BE2C (cell line): Measurements from ENCODE around the gene GOLGA3.
"Not testable (repeated sequence)": the region's sequence is repeated elsewhere in the genome, so short reads cannot be mapped to it uniquely, and the experiment has no call there.

Experiments used
- DNase-seq: peaks from one replicate; pipeline ENCODE4 v3.0.0-alpha.2; 2020
- H3K27me3 ChIP-seq: fragments of 250-450 bp; sonication (Bioruptor Pico); 2 replicates; pipeline ENCODE4 v1.5.1; 2020; ENCODE audit warnings: mild to moderate bottlenecking
- H3K36me3 ChIP-seq: fragments of 250-450 bp; sonication (Bioruptor Pico); 2 replicates; pipeline ENCODE4 v1.5.1; 2020; ENCODE audit warnings: mild to moderate bottlenecking
- H3K4me1 ChIP-seq: fragments of 250-450 bp; sonication (Bioruptor Pico); 2 replicates; pipeline ENCODE4 v1.5.1; 2020
- H3K4me3 ChIP-seq: 2 replicates; pipeline ENCODE4 v1.5.1; 2011; ENCODE audit warnings: low read depth, low read length
- H3K9me3 ChIP-seq: fragments of 250-450 bp; sonication (Bioruptor Pico); 2 replicates; pipeline ENCODE4 v1.5.1; 2020
- CTCF ChIP-seq: IDR thresholded peaks from 2 replicates; pipeline ENCODE4 v1.5.1; 2012; ENCODE audit warnings: mild to moderate bottlenecking, low read depth, low read length

GOLGA3 gene

GRCh38 chr12:132839558-132840235 is 11.0 kb upstream of the GOLGA3 start:
- TF ChIP-seq CTCF = no peak
- no peaks in the 10 kb centered on the region for H3K27me3 ChIP-seq
- H3K4me1 ChIP-seq = no peaks in the 10 kb centered on the region
- no peaks in the 10 kb centered on the region for H3K9me3 ChIP-seq
- H3K4me3 ChIP-seq = no peak overlapping the region
- H3K36me3 ChIP-seq = peaks cover 16% of the 10 kb centered on the region
- DNase-seq = no peak

- Histone ChIP-seq H3K9me3 (no peaks in the 10 kb centered on the region), H3K36me3 (peaks cover 14% of the 10 kb centered on the region), H3K27me3 (no peaks in the 10 kb centered on the region), H3K4me1 (no peaks in the 10 kb centered on the region), H3K4me3 (no peak overlapping the region)
- TF ChIP-seq CTCF = no peak
- DNase-seq = no peak
Measured at GRCh38 chr12:132838410-132839080, 9.9 kb upstream of the GOLGA3 start.

GRCh38 chr12:132837693-132838409 is 9.2 kb upstream of the GOLGA3 start:
- H3K36me3 ChIP-seq = peaks cover 11% of the 10 kb centered on the region
- no peaks in the 10 kb centered on the region for H3K4me1 ChIP-seq
- H3K27me3 ChIP-seq = no peaks in the 10 kb centered on the region
- no peak for TF ChIP-seq CTCF
- H3K9me3 ChIP-seq = no peaks in the 10 kb centered on the region
- no peak for DNase-seq
- no peak overlapping the region for H3K4me3 ChIP-seq

- Histone ChIP-seq H3K9me3 (no peaks in the 10 kb centered on the region), H3K4me3 (no peak overlapping the region; the same call in 1 of the 2 replicates), H3K36me3 (peaks cover 7% of the 10 kb centered on the region), H3K4me1 (no peaks in the 10 kb centered on the region), H3K27me3 (no peaks in the 10 kb centered on the region)
- TF ChIP-seq CTCF = no peak
- no peak for DNase-seq
Measured at GRCh38 chr12:132836795-132837331, 8.2 kb upstream of the GOLGA3 start.

GRCh38 chr12:132836230-132836629 is 7.6 kb upstream of the GOLGA3 start:
- peak overlapping the region; percentile 8; the same call in 1 of the 2 replicates for H3K4me3 ChIP-seq
- H3K9me3 ChIP-seq, H3K36me3 ChIP-seq, H3K27me3 ChIP-seq, DNase-seq, H3K4me1 ChIP-seq: not testable (repeated sequence)

- Histone ChIP-seq H3K27me3 (no peaks in the 10 kb centered on the region), H3K36me3 (peaks cover 4% of the 10 kb centered on the region; the same call in 1 of the 2 replicates), H3K9me3 (no peaks in the 10 kb centered on the region), H3K4me3 (no peak overlapping the region), H3K4me1 (no peaks in the 10 kb centered on the region)
- no peak for DNase-seq
- no peak for TF ChIP-seq CTCF
Measured at GRCh38 chr12:132835076-132836025, 6.7 kb upstream of the GOLGA3 start.
